WTC11 (cell line): ENCODE results near the gene SPRR2B. TPM values are rescaled to one million over a fixed set of nuclear protein-coding genes. Genes with fewer than 3 reads are reported as not detected.
"Not testable (repeated sequence)": the region's sequence is repeated elsewhere in the genome, so short reads cannot be mapped to it uniquely, and the experiment has no call there.

Experiments used
- ATAC-seq: fragments of 200-7000 bp; cut with Tn5 transposase; 2 replicates; pipeline ENCODE4 v1.10.0; 2021; ENCODE audit warnings: mild to moderate bottlenecking, moderate library complexity
- CTCF ChIA-PET: fragments of 300-600 bp; sonication (Branson Sonifier 250); formaldehyde crosslinking; loops from one replicate; lab custom pipeline; 2021; ENCODE audit warnings: antibody characterized with exemption; lab: Charles Lee
- POLR2A ChIA-PET: fragments of 350-600 bp; sonication (Branson Sonifier 250); formaldehyde crosslinking; loops from one replicate; lab custom pipeline; 2021; ENCODE audit warnings: antibody characterized with exemption; lab: Charles Lee
- DNase-seq: peaks from one replicate; pipeline ENCODE4 v3.0.0; 2021; ENCODE audit warnings: low spot score
- H3K27ac Mint-ChIP-seq: 2 replicates; pipeline ENCODE4 v1.8.0; 2021; ENCODE audit warnings: mixed read lengths
- H3K27me3 Mint-ChIP-seq: 2 replicates; pipeline ENCODE4 v1.8.0; 2021; ENCODE audit warnings: low read depth, mild to moderate bottlenecking, moderate library complexity, mixed read lengths
- H3K36me3 Mint-ChIP-seq: 2 replicates; pipeline ENCODE4 v1.8.0; 2021; ENCODE audit warnings: mixed read lengths
- H3K4me1 Mint-ChIP-seq: 2 replicates; pipeline ENCODE4 v1.8.0; 2022; ENCODE audit warnings: mixed read lengths
- H3K4me3 Mint-ChIP-seq: 2 replicates; pipeline ENCODE4 v1.8.0; 2021; ENCODE audit warnings: mild to moderate bottlenecking, moderate library complexity, mixed read lengths
- H3K9me3 Mint-ChIP-seq: 2 replicates; pipeline ENCODE4 v1.8.0; 2021; ENCODE audit warnings: mixed read lengths
- total RNA-seq: library from RNA; stranded (reverse); gene quantifications from 3 replicates; pipeline ENCODE4 v1.2.3, GENCODE V29; 2021

The SPRR2B gene
- total RNA-seq, 1 experiment from 2014 or later = not detected

GRCh38 chr1:153021829-153022228 is 49.6 kb downstream of the SPRR2B start:
- H3K9me3 Mint-ChIP-seq = peaks cover 29% of the 10 kb centered on the region
- H3K4me3 Mint-ChIP-seq, H3K36me3 Mint-ChIP-seq, ATAC-seq, H3K27ac Mint-ChIP-seq, POLR2A ChIA-PET, DNase-seq, H3K27me3 Mint-ChIP-seq: not testable (repeated sequence)
- H3K4me1 Mint-ChIP-seq = peaks cover 22% of the 10 kb centered on the region
- CTCF ChIA-PET = interaction anchor here (0.9 to 2.1 kb wide), 2 partner anchors 11 to 144 kb away, joined by 3 to 11 read pairs; partner anchors contain the start of gene SMCP

Other genes starting within 250 kb of the SPRR2B start
- not detected in 3 replicates for gene LCE1A, start 244.1 kb downstream of the SPRR2B start, total RNA-seq
- gene LCE6A, start 228.8 kb downstream of the SPRR2B start, total RNA-seq = not detected in 3 replicates
- gene LCE7A, start 211.6 kb downstream of the SPRR2B start, total RNA-seq = not detected in 3 replicates
- not detected in 3 replicates for gene SMCP, start 193.3 kb downstream of the SPRR2B start, total RNA-seq
- gene IVL, start 163.1 kb downstream of the SPRR2B start, total RNA-seq = not detected in 3 replicates
- gene SPRR5, start 124.4 kb downstream of the SPRR2B start, total RNA-seq = not detected in 3 replicates
- not detected in 3 replicates for gene SPRR4, start 101.0 kb downstream of the SPRR2B start, total RNA-seq
- gene SPRR1A, start 87.5 kb downstream of the SPRR2B start, total RNA-seq = not detected in 3 replicates
- gene SPRR3, start 69.9 kb downstream of the SPRR2B start, total RNA-seq = not detected in 3 replicates
- not detected in 3 replicates for gene SPRR1B, start 40.4 kb downstream of the SPRR2B start, total RNA-seq
- not detected in 3 replicates for gene SPRR2D, start 30.5 kb downstream of the SPRR2B start, total RNA-seq
- not detected in 3 replicates for gene SPRR2A, start 14.1 kb downstream of the SPRR2B start, total RNA-seq
- gene SPRR2E, start 22.9 kb upstream of the SPRR2B start, total RNA-seq = not detected in 3 replicates
- not detected in 3 replicates for gene SPRR2F, start 41.9 kb upstream of the SPRR2B start, total RNA-seq
- gene SPRR2G, start 79.3 kb upstream of the SPRR2B start, total RNA-seq = not detected in 3 replicates
- gene LELP1, start 131.8 kb upstream of the SPRR2B start, total RNA-seq = not detected in 3 replicates
- not detected in 3 replicates for gene PRR9, start 146.0 kb upstream of the SPRR2B start, total RNA-seq
- gene LORICRIN, start 188.1 kb upstream of the SPRR2B start, total RNA-seq = not detected in 3 replicates
- gene PGLYRP3, start 241.3 kb upstream of the SPRR2B start, total RNA-seq = not detected in 3 replicates